NB4 (cell line): ENCODE results near the gene CRB1.

Experiments
- DNase-seq: peaks from one replicate; pipeline ENCODE4 v3.0.0; 2010; ENCODE audit warnings: low read depth
- H3K4me3 ChIP-seq: one replicate; pipeline ENCODE4 v1.5.1; 2011; ENCODE audit warnings: mild to moderate bottlenecking, low read depth, low read length, moderate library complexity
- CTCF ChIP-seq: IDR thresholded peaks from one replicate; pipeline ENCODE4 v1.5.1; 2012; ENCODE audit warnings: low read depth, low read length
- MYC ChIP-seq: IDR thresholded peaks from 2 replicates; pipeline ENCODE4 v1.6.1; 2011; ENCODE audit warnings: low read depth, low read length
- POLR2A ChIP-seq: IDR thresholded peaks from 2 replicates; pipeline ENCODE4 v1.6.1; 2011; ENCODE audit warnings: mild to moderate bottlenecking; ENCODE audit not compliant: insufficient read length; ENCODE audit errors: extremely low read depth
- TF ChIP-seq, protein P1 (sequence below): IDR thresholded peaks from 2 replicates; pipeline ENCODE4 v1.6.1; 2011; ENCODE audit warnings: low read depth, low read length

The CRB1 gene

GRCh38 chr1:197302775-197303174 lies 34.7 kb downstream of the CRB1 start:
- no peak overlapping the region for H3K4me3 ChIP-seq
- DNase-seq: no peak
- TF ChIP-seq, protein P1, sequence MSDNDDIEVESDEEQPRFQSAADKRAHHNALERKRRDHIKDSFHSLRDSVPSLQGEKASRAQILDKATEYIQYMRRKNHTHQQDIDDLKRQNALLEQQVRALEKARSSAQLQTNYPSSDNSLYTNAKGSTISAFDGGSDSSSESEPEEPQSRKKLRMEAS: no peak
- TF ChIP-seq MYC (no peak), CTCF (no peak), POLR2A (no peak)

DNA sequence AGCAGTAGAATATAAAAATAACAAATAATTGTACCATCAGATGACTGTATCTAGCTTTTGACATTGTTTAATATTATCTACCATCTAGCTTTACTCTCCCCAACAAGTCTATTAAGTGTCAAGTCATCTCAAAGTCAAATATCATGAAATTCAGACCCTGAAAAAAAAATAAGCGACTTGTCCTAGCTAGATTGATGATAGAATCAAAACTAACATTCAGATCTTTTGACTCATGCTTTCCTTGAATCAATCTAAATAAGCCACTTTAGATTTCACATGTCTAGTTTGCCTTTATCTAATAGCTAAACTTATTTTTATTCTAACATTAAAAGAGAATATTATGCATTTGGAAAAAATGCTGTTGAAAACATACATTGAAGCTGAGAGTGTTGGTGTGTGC lies 35.4 kb downstream of the CRB1 start:
- no peak for TF ChIP-seq MYC
- TF ChIP-seq, protein P1: no peak
- no peak for TF ChIP-seq CTCF
- TF ChIP-seq POLR2A: no peak
- H3K4me3 ChIP-seq: no peak overlapping the region
- DNase-seq: no peak

DNA sequence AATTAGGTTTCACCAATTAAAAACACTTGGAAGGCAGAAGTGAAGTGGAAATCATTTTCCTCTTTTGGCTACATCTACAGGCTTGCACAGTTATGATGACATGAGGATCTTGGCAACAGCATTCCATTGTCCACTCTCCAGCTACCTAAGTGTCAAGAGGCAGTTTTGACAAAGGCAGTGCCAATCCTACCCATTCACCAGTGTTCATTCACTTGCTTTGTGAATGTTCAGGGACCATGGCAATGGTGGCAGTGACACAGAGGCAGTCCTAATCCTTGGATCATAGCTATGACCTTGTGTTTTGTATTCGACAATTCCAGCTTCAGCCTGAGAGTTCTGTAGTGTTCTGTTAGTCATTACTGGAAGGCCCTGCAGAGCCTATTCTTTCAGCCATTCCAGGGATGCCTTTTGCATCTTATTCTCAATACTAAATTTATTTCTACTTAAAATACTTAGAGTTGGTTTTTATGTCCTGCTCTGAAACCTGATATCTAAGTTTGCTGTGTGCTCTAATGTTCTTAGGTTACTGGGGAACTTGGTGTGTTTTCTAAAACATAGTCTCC lies 36.7 kb downstream of the CRB1 start:
- TF ChIP-seq, protein P1: no peak
- TF ChIP-seq MYC: no peak
- no peak for DNase-seq
- H3K4me3 ChIP-seq: no peak overlapping the region

GRCh38 chr1:197305925-197306324 lies 37.9 kb downstream of the CRB1 start:
- no peak for TF ChIP-seq POLR2A
- TF ChIP-seq MYC: no peak
- no peak for TF ChIP-seq CTCF
- TF ChIP-seq, protein P1: no peak
- no peak for DNase-seq
- H3K4me3 ChIP-seq: no peak overlapping the region

DNA sequence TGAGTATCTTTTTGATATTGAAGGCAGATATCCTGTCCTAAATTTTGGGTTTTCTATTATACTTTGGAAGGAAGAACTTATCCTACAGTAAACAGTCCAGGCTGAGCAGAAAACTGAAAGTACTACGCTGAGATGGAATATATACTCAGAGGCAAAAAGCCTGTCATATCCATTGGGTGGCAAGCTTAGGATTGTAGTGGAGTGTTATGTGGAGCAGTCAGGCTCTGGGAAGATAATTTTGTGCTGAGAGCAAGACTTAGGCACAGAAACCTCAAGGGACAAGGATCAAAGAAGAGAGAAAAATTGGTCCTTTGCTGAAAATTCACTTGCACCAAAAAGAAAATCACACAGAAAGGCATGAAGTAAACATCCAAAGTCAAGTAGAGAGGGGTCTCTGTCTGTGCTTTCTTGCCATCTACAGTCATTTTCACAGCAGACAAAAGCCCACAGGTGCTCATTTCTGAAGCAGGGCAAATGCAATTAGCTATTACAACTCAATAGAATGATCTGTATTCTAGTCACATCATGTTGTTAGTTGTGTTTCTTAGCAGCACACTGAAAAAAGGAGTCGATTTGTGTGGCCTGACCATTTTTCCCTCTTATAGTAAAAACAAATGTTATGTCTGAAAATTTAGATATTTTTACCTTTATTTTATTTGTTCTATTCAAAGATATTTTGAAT lies 38.5 kb downstream of the CRB1 start:
- no peak for DNase-seq
- H3K4me3 ChIP-seq: no peak overlapping the region
- no peak for TF ChIP-seq CTCF
- no peak for TF ChIP-seq MYC
- no peak for TF ChIP-seq POLR2A
- TF ChIP-seq, protein P1: no peak

GRCh38 chr1:197307136-197307535 lies 39.1 kb downstream of the CRB1 start:
- H3K4me3 ChIP-seq: no peak overlapping the region
- TF ChIP-seq POLR2A (no peak), MYC (no peak), CTCF (no peak)
- TF ChIP-seq, protein P1: no peak

More at GRCh38 chr1:197307136-197307535, 39.1 kb downstream of the CRB1 start:
- no peak for DNase-seq
